GM18873 (cell line): ENCODE data around the gene TOMM6.

Source experiments
- ATAC-seq: cut with Tn5 transposase; IDR thresholded peaks from one replicate; pipeline ENCODE4 v1.9.1; 2021; ENCODE audit warnings: mild to moderate bottlenecking, moderate library complexity, moderate number of reproducible peaks; ENCODE audit not compliant: unreplicated experiment, low FRiP score

The TOMM6 gene

GRCh38 chr6:41818271-41819054 lies 31.0 kb downstream of the TOMM6 start:
- ATAC-seq, result no peak

- ATAC-seq, result no peak
Observed at GRCh38 chr6:41821266-41821665, 33.8 kb downstream of the TOMM6 start.

DNA sequence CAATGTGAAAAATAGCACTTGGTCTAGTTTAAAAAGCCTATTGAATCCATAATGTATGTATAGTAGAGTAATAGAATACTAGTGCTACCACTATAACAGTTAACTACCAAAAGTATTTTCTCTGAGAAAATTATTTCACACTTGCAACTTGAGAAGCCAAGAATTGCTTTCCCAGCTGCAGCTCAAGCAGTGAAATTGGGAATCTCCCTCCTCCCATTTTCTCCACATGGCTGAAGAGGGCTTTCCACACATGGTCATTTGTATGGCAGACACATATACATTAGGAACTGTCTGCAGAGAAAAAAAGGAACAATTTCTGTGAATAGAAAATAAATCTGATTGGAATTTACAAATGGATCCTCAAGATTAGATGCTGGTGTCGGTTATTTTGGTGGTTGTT lies 34.5 kb downstream of the TOMM6 start:
- no peak for ATAC-seq

GRCh38 chr6:41823178-41823577 lies 35.7 kb downstream of the TOMM6 start:
- ATAC-seq, result no peak

DNA sequence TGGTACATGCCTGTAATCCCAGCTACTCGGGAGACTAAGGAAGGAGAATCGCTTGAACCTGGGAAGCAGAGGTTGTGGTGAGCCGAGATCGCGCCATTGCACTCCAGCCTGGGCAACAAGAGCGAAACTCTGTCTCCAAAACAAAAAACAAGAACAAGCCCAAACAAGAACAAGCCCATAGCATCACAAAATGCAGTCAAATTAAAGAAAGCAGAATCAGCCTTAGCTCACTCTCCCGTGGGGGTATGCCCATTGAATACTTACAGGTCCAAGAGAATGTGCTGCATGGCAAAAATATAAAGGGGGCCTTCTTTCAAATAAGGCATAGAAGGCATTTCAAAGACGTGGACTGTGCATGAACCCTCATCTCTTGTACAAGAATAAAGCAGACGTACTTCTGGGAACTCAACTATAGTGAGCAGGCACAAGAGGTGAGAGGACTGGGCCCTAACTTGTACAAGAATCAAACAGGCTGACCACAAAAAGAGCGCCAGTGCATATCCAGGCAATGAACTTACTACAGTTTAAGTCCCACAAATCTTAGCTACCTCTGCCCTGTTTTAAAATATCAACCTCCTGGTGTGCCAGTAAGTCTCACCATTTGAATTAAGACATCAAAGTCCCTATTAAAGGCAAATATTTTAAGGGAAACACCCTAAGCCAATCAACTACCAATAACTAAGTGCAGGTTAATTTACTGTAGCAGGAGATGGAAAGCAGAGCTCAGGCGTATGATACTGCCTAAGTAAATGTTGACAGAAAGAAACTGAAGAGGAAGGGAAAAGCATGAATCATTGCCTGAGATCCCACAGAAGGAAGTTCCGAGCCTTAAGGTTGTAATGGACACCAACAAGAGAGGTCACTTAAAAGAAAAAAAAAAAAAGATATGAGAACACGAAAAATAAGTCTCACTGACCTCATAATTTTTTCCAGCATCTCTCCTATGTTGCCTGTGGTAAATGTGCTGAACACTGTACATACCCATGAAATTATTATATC lies 37.4 kb downstream of the TOMM6 start:
- ATAC-seq, result no peak

DNA sequence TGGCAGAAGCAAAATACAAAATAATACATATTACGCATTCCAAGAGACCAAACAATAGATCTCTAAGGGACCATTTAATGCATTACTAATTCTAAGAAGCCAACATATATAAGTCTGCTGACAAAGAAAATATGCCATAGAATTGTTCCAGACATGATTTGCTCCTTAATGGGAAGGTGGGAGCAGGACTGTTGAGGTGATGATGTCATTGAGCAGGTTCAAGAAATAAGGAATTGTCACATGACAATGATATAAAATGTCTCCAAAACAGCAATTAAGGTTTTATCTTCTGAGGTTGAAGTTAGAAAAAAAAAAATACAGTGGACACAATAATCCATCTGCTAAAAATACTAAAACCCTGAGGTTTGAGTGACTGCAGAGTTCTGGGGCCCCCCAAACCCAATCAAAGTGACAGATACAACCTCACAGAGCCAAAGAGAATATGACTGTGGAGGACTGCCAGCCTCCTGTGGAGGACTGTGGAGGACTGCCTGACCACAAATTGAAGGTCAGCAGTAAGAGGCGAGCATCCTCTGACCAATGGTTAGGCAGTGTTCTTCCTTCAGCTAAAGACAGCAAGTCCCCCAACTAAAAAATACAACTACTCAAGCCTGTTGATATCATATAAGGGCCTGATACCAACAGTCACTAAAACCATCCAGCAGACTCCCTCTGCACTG lies 39.0 kb downstream of the TOMM6 start:
- ATAC-seq, result no peak

DNA sequence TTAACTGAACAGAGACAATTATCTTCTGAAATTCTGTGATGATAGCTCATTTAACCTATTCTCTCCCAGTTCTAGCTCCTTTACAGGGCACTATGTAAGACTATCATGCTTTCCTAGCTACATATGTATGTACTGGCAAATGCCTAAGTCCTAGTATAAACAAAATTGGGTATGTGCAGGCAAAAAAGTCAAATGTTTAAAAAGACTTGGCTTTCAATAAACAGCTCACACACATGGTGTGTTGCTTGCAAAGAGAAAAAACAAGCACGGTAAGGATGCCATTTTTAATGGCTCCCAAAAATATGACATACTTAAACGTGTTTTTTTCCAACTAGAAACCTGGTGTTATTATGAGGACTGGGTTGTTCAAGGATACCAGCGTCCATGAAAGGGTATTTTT lies 44.8 kb downstream of the TOMM6 start:
- ATAC-seq, result no peak

- no peak for ATAC-seq
Observed at GRCh38 chr6:41836022-41836659, 48.6 kb downstream of the TOMM6 start.

DNA sequence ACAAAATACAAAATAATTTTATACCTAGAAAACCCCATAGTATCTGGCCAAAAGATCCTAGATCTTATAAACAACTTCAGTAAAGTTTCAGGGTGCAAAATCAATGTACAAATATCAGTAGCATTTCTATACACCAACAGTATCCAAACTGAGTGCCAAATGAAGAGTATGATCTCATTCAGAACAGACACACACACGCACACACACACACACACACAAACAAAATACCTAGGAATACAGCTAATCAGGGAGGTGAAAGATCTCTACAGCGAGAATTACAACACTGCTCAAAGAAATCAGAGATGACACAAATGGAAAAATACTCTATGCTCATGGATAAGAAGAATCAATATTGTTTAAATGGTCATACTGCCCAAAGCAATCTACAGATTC lies 49.2 kb downstream of the TOMM6 start:
- ATAC-seq, result no peak
